B cell (primary cell): ENCODE results near the gene CSNK1G1. TPM values are rescaled to one million over a fixed set of nuclear protein-coding genes. Genes with fewer than 3 reads are reported as not detected.

Source experiments
- ATAC-seq: fragments of 200-7000 bp; cut with Tn5 transposase; one replicate; pipeline ENCODE4 v1.10.0; 2021; ENCODE audit warnings: low read depth, mild to moderate bottlenecking, moderate number of reproducible peaks, moderate library complexity
- CTCF ChIA-PET: fragments of 350-600 bp; sonication (Branson Sonifier 250); formaldehyde crosslinking; loops from one replicate; lab custom pipeline; 2021; ENCODE audit warnings: antibody characterized with exemption, inconsistent platforms; lab: Charles Lee
- POLR2A ChIA-PET: fragments of 350-600 bp; sonication (Branson Sonifier 250); formaldehyde crosslinking; loops from one replicate; lab custom pipeline; 2021; ENCODE audit warnings: antibody characterized with exemption; lab: Charles Lee
- DNase-seq: peaks from one replicate; pipeline ENCODE4 v3.0.0; 2013
- H2AFZ ChIP-seq: 2 replicates; pipeline ENCODE4 v1.6.1; 2012; ENCODE audit warnings: mild to moderate bottlenecking, low read depth, low read length; ENCODE audit not compliant: insufficient read depth, poor library complexity, severe bottlenecking
- H3K27ac ChIP-seq, 2 donors: 1 replicate in 1 of 2; 2 replicates in 1 of 2; pipeline ENCODE4 v1.5.1; 2012 to 2013; ENCODE audit warnings: low read length in 2 of 2, mild to moderate bottlenecking in 2 of 2, moderate library complexity in 1 of 2
- H3K27me3 ChIP-seq, 4 experiments: fragments of 200-600 bp in 1 of 4; sonication (generic) in 1 of 4; replicated peaks in 1 of 4; 1 replicate in 2 of 4; 2 replicates in 2 of 4; pipeline versions ENCODE4 v1.6.1 to v1.7.0; 2013 to 2016; ENCODE audit warnings: low read length in 3 of 4, mild to moderate bottlenecking in 2 of 4, mixed read lengths in 1 of 4, moderate library complexity in 1 of 4; ENCODE audit not compliant: insufficient read depth in 4 of 4, control insufficient read depth in 3 of 4; ENCODE audit errors: control extremely low read depth in 1 of 4
- H3K36me3 ChIP-seq, 2 experiments: replicated peaks in 1 of 2; 1 replicate in 1 of 2; 2 replicates in 1 of 2; pipeline versions ENCODE4 v1.6.1 to v1.7.1; 2013; ENCODE audit warnings: low read length in 1 of 2; ENCODE audit not compliant: insufficient read depth in 2 of 2, control insufficient read depth in 1 of 2; ENCODE audit errors: control extremely low read depth in 1 of 2, extremely low read depth in 1 of 2
- H3K4me1 ChIP-seq, 2 donors: fragments of 200-600 bp in 1 of 2; sonication (generic) in 1 of 2; 1 replicate in 1 of 2; 2 replicates in 1 of 2; pipeline versions ENCODE4 v1.5.1 to v1.6.1; 2013 to 2017; ENCODE audit warnings: low read length in 2 of 2; ENCODE audit not compliant: control insufficient read depth in 2 of 2, insufficient read depth in 2 of 2
- H3K4me2 ChIP-seq: replicated peaks from 2 replicates; pipeline ENCODE3; 2012; ENCODE audit warnings: mild to moderate bottlenecking, low read depth, low read length; ENCODE audit not compliant: poor library complexity, severe bottlenecking
- H3K4me3 ChIP-seq, 5 experiments: fragments of 200-600 bp in 1 of 5; sonication (generic) in 1 of 5; 1 replicate in 3 of 5; 2 replicates in 2 of 5; pipeline versions ENCODE4 v1.5.1 to v1.7.0; 2011 to 2016; ENCODE audit warnings: low read length in 4 of 5, mild to moderate bottlenecking in 4 of 5, low read depth in 2 of 5, control low read depth in 1 of 5, moderate library complexity in 1 of 5; ENCODE audit not compliant: insufficient read depth in 1 of 5; ENCODE audit errors: control extremely low read depth in 1 of 5, extremely low read depth in 1 of 5
- H3K79me2 ChIP-seq: fragments of 200-600 bp; sonication (generic); one replicate; pipeline ENCODE4 v1.6.0; 2016; ENCODE audit warnings: low read length; ENCODE audit not compliant: control insufficient read depth, insufficient read depth
- H3K9ac ChIP-seq: fragments of 200-600 bp; sonication (generic); 2 replicates; pipeline ENCODE4 v1.6.1; 2017; ENCODE audit warnings: mild to moderate bottlenecking, low read length, moderate library complexity
- H3K9me3 ChIP-seq, 3 donors: one replicate each; pipeline versions ENCODE4 v1.6.1 to v1.7.1; 2013; ENCODE audit warnings: low read length in 2 of 3; ENCODE audit not compliant: control insufficient read depth in 2 of 3, insufficient read depth in 1 of 3; ENCODE audit errors: control extremely low read depth in 1 of 3
- H4K20me1 ChIP-seq: 2 replicates; pipeline ENCODE4 v1.6.0; 2012; ENCODE audit warnings: mild to moderate bottlenecking, low read length; ENCODE audit not compliant: insufficient read depth, control insufficient read depth, poor library complexity, severe bottlenecking
- H3K27ac Mint-ChIP-seq: one replicate; pipeline ENCODE4 v1.8.0; 2021; ENCODE audit warnings: mixed read lengths
- H3K27me3 Mint-ChIP-seq: one replicate; pipeline ENCODE4 v1.8.0; 2021; ENCODE audit warnings: mixed read lengths
- H3K4me1 Mint-ChIP-seq: one replicate; pipeline ENCODE4 v1.8.0; 2021; ENCODE audit warnings: mixed read lengths
- H3K4me3 Mint-ChIP-seq: one replicate; pipeline ENCODE4 v1.8.0; 2021; ENCODE audit warnings: mixed read lengths
- H3K9me3 Mint-ChIP-seq: one replicate; pipeline ENCODE4 v1.8.0; 2022; ENCODE audit warnings: mixed read lengths; ENCODE audit not compliant: insufficient read depth
- CTCF ChIP-seq: fragments of 200-600 bp; IDR thresholded peaks from one replicate; pipeline ENCODE4 v1.8.0; 2022; ENCODE audit warnings: antibody characterized with exemption, mild to moderate bottlenecking
- EZH2 ChIP-seq: IDR thresholded peaks from 2 replicates; pipeline ENCODE4 v1.6.1; 2012; ENCODE audit warnings: borderline replicate concordance, low read depth, mild to moderate bottlenecking, moderate library complexity, low read length; ENCODE audit not compliant: insufficient read depth, poor library complexity, severe bottlenecking
- WGBS: methylation state at CpG from one replicate; pipeline ENCODE4 v1.1.5; 2013; ENCODE audit warnings: missing lambda C conversion rate; ENCODE audit not compliant: insufficient coverage; 5-methylcytosine and 5-hydroxymethylcytosine counted together
- intact Hi-C: fragments of 100-400 bp; cut with micrococcal nuclease; formaldehyde crosslinking; loops from one replicate; pipeline ENCODE4 v1.10.0; 2022
- polyA plus RNA-seq: library from polyadenylated mRNA; depleted of rRNA; stranded (reverse); fragments of >200 nt; gene quantifications from 2 replicates; pipeline ENCODE4 v1.2.3, GENCODE V29; 2012
- total RNA-seq, 2 donors: library from RNA; stranded (reverse); fragments of 120-200 nt in 1 of 2; gene quantifications; 1 replicate in 1 of 2; 2 replicates in 1 of 2; pipeline versions ENCODE4 v1.2.3 to v1.2.4, GENCODE V29; 2013 to 2022

The CSNK1G1 gene
- total and polyA plus RNA-seq, 2 donors (not counting 1 experiment from before 2014, with no cell fraction given), result 5.2 to 40.3 TPM

- Histone ChIP-seq H3K4me1 (peaks cover 9% of the 10 kb centered on the region in 2 donors), H3K9me3 (no peaks in the 10 kb centered on the region), H2AFZ (no peak overlapping the region), H4K20me1 (no peaks in the 10 kb centered on the region), H3K9ac (no peak overlapping the region), H3K79me2 (no peaks in the 10 kb centered on the region), H3K27ac (no peak overlapping the region), H3K36me3 (no peaks in the 10 kb centered on the region), H3K27me3 (no peaks in the 10 kb centered on the region), H3K4me3 (no peak overlapping the region), H3K4me2 (no peak overlapping the region)
- peaks cover 7% of the 10 kb centered on the region for H3K4me1 Mint-ChIP-seq
- no peak for DNase-seq
- ATAC-seq, result no peak
- H3K27me3 Mint-ChIP-seq, result no peaks in the 10 kb centered on the region
- POLR2A ChIA-PET, result interaction anchor here (0.7 kb wide), 2 partner anchors 22 to 282 kb away, joined by 6 to 7 read pairs; no protein-coding TSS in a partner anchor
- TF ChIP-seq CTCF (no peak), EZH2 (no peak)
- no peaks in the 10 kb centered on the region for H3K9me3 Mint-ChIP-seq
- H3K4me3 Mint-ChIP-seq, result no peak overlapping the region
- CTCF ChIA-PET, result interaction anchor here (1.4 kb wide), 1 partner anchor 18 kb away, joined by 7 read pairs; the partner anchor contains the start of gene TRIP4
- H3K27ac Mint-ChIP-seq, result no peak overlapping the region
- WGBS, result no CpG with 5 or more reads among the region's 2 CpGs
- intact Hi-C loops, result no loop called here
Measured at GRCh38 chr15:64369078-64369607, 13.2 kb upstream of the CSNK1G1 start.

GRCh38 chr15:64361259-64361658 lies 5.3 kb upstream of the CSNK1G1 start:
- Mint-ChIP-seq H3K9me3 (no peaks in the 10 kb centered on the region), H3K27me3 (no peaks in the 10 kb centered on the region), H3K4me1 (peaks cover 5% of the 10 kb centered on the region), H3K4me3 (no peak overlapping the region), H3K27ac (no peak overlapping the region)
- ATAC-seq, result no peak
- CTCF ChIA-PET, result interaction anchor here (0.6 kb wide), 1 partner anchor 13 kb away, joined by 3 read pairs; no protein-coding TSS in a partner anchor
- H4K20me1 ChIP-seq, result no peaks in the 10 kb centered on the region
- no peak overlapping the region for H3K9ac ChIP-seq
- no peak overlapping the region for H2AFZ ChIP-seq
- H3K4me1 ChIP-seq, result peaks cover 3 to 4% of the 10 kb centered on the region in 2 donors
- no peaks in the 10 kb centered on the region for H3K27me3 ChIP-seq
- no peak overlapping the region for H3K4me3 ChIP-seq
- 100% methylated on average over 1 of the region's 4 CpGs for WGBS
- intact Hi-C loops, result no loop called here
- H3K4me2 ChIP-seq, result no peak overlapping the region
- DNase-seq, result no peak
- H3K79me2 ChIP-seq, result no peaks in the 10 kb centered on the region
- no peak overlapping the region for H3K27ac ChIP-seq
- TF ChIP-seq CTCF (no peak), EZH2 (no peak)
- POLR2A ChIA-PET, result interaction anchor here (0.8 kb wide), 1 partner anchor 90 kb away, joined by 3 read pairs; no protein-coding TSS in a partner anchor
- no peaks in the 10 kb centered on the region for H3K36me3 ChIP-seq
- no peaks in the 10 kb centered on the region for H3K9me3 ChIP-seq
